ENCODE results near the gene PRKCH.

DNA sequence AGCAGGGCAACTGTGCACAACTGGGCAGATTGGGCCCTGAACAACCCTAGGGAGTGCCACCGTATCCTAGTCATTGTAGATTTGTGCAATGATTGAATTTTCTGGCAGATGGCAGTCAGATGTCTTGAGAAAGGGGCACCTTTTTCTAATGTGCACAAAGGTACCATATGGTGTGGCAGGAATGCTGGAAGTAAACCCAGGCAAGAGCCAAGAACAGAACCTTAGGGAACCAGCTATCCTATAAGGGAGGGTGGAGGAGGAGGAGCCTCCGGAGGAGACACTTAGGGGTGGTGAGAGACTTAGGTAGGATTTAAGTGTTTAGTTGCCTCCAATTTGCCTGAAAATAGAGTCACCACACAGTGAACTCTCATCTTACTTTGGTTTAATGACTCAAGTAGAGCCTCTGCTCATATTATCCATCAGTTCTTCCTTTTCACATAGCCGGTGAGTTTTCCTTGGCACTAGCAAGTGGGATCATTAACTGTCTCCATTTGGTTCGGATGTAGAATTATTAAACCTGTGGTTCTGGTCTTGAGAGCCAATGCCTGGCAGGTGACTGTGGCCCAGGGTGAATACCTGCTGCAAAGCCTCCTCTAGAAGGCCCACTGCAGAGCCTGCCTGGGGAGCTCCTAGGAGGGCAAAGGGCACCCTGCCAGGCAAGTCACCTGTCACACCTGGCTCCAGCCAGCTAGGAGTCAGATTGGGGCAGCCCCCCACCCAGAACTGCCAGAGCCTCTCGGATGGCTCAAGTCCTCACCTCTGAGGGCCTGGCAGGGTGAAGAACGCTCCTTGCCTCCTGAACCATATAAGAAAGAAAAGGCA, 189.6 kb downstream of the PRKCH start:
- TF ChIP-seq, protein P1, sequence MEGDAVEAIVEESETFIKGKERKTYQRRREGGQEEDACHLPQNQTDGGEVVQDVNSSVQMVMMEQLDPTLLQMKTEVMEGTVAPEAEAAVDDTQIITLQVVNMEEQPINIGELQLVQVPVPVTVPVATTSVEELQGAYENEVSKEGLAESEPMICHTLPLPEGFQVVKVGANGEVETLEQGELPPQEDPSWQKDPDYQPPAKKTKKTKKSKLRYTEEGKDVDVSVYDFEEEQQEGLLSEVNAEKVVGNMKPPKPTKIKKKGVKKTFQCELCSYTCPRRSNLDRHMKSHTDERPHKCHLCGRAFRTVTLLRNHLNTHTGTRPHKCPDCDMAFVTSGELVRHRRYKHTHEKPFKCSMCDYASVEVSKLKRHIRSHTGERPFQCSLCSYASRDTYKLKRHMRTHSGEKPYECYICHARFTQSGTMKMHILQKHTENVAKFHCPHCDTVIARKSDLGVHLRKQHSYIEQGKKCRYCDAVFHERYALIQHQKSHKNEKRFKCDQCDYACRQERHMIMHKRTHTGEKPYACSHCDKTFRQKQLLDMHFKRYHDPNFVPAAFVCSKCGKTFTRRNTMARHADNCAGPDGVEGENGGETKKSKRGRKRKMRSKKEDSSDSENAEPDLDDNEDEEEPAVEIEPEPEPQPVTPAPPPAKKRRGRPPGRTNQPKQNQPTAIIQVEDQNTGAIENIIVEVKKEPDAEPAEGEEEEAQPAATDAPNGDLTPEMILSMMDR (IDR thresholded peaks at IDR 0.05) = no peak
- TF ChIP-seq POLR2A (IDR thresholded peaks at IDR 0.05) = no peak
